Hippocampal formation (tissue), 2 donors: ENCODE measurements around the gene PDCD1LG2.
"Not testable (repeated sequence)": the region's sequence is repeated elsewhere in the genome, so short reads cannot be mapped to it uniquely, and the experiment has no call there.

Source experiments
- DNase-seq, 2 donors: peaks; one replicate each; lab custom pipeline; 2025; lab: John Stamatoyannopoulos, UW

The PDCD1LG2 gene

GRCh38 chr9:5566054-5566618, 55.8 kb downstream of the PDCD1LG2 start:
- DNase-seq, result no peak

- DNase-seq, result no peak
These were observed 58.5 kb downstream of the PDCD1LG2 start for GRCh38 chr9:5568868-5569267.

DNA sequence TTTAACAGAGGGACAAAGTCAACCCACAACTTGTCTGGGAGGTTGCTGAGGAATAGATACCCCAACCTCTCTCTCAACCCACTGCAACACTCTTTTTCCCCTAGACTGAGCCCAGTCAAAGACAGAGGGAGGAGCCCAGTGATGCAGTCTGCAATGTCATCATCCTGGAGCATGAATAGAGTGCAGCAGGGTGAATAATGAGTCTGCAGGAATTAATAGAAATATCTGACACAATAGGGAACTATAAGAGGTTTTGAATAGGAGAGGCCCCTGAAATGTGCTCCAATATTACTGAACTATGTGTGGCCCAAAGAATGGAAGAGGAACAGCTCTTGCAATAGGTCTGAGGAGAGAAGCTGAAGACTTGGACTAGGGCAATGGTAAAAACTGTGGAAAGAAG, 59.1 kb downstream of the PDCD1LG2 start:
- no peak for DNase-seq

GRCh38 chr9:5569891-5570290, 59.6 kb downstream of the PDCD1LG2 start:
- DNase-seq, result no peak

GRCh38 chr9:5571629-5572232, 61.4 kb downstream of the PDCD1LG2 start:
- DNase-seq, result no peak

DNA sequence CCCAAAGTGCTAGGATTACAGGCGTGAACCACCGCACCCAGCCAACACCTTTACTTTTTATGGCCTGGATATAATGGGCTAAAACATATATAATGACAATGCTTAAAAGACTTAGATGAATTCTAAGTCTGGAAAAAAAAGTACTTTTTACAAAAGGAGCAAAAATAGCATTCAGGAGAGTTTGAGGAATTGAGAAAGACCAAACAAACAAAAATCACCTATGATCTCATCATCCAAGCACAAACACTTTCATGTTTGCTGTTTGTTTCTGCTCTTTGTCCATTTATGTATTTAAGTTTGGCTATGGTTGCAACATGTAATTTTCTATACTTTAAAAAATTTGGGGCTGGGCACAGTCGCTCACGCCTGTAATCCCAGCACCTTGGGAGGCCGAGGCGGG, 63.8 kb downstream of the PDCD1LG2 start:
- DNase-seq, result no peak

DNA sequence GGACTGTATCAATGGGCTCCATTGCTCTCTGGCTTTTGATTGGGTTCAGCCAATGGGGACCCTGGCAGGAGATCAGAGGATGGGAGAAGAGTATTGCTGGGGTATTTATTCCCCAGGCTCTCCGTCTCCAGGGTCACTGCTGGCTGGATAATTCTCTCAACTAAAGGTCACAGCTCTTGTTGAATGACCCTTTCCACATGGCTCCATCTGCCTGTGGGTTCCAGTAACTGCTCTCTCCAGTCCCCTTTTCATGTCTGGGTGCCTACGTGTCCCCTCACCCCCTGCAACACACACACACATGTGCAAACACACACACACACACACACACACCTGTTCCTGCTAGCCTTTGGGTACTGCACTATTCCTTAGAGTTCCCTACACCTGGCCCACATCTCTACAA, 64.7 kb downstream of the PDCD1LG2 start:
- DNase-seq, result no peak

GRCh38 chr9:5577225-5577624, 66.9 kb downstream of the PDCD1LG2 start:
- no peak for DNase-seq

DNA sequence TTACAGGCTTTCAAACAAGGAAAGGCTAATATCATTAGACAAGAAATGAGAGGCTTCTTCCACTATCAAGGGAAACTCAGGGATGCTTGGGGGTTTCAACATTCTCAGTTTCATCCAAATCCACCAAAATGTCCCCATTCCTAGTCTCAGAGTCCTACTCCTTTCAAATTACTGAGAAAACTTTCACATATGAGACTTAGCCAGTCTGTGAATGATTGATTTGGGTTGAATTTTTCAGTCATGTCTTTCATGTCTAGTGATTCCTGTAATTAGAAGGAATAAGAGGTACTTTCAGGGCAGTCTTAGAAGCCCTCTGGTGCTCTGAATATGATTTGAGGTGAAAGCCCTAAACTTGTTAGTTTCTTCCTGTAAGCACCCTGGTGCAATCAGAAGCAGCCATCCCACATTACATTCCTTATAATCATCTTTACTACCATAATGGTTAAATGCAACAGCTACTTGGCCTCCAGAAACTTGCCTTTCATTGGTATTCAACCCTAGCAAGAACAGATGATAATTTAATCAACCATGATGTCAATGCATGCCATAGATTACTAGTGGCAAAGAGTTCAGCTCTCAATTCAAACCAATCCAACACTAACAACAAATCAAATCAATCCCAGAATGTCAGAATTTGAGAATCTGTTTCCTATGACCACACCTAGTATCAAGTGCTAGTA, 67.8 kb downstream of the PDCD1LG2 start:
- no peak for DNase-seq

DNA sequence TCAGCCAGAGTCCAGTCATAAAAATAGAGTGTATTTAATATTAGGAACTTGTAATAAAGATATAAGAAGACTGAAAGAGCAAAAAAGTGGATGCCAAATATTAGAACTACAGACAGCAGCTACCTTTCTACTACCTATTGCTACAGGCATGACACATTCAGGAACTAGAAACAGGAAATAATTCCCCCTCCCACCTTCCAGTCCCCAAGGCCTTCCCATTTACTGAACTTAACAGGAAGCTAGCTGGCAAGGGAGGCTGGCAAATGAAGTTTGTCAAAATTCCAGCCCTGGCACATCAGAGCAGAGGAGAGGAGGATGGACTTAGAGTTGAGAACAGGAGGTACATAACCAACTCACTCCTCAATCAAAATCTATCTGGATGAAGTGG, 68.4 kb downstream of the PDCD1LG2 start:
- DNase-seq, result no peak

- DNase-seq, result no peak
These were observed 69.5 kb downstream of the PDCD1LG2 start for GRCh38 chr9:5579881-5580280.

DNA sequence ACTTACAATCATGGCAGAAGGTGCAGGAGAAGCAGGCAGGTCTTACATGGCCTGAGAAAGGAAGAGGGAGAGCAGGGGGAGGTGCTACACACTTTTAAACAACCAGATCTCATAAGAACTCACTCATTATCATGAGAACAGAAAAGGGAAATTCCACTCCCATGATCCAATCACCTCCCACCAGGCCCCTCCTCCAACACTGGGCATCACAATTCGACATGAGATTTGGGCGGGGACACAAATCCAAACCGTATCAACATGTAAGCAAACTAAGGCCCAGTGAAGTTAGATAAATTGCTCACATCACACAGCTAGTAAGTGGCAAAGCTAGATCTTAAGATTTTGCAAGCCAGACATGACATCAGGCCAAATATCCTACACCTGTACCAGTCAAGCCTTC, 70.3 kb downstream of the PDCD1LG2 start:
- DNase-seq, result no peak

DNA sequence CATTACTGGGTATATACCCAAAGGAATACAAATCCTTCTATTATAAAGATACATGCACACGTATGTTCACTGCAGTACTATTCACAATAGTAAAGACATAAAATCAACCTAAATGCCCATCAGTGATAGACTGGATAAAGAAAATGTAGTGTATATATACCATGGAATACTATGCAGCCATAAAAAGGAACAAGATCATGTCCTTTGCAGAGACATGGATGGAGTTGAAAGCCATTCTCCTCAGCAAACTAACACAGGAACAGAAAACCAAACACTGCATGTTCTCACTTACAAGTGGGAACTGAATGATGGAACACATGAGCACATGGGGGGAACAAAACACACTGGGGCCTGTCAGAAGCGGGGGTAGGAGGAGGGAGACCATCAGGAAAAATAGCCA, 71.4 kb downstream of the PDCD1LG2 start:
- not testable (repeated sequence) for DNase-seq

- DNase-seq, result no peak
These were observed 72.5 kb downstream of the PDCD1LG2 start for GRCh38 chr9:5582835-5583195.

GRCh38 chr9:5586391-5586802, 76.1 kb downstream of the PDCD1LG2 start:
- no peak for DNase-seq

GRCh38 chr9:5587024-5587423, 76.7 kb downstream of the PDCD1LG2 start:
- no peak for DNase-seq

- no peak for DNase-seq
These were observed 81.9 kb downstream of the PDCD1LG2 start for GRCh38 chr9:5592231-5592630.

- DNase-seq, result no peak
These were observed 82.6 kb downstream of the PDCD1LG2 start for GRCh38 chr9:5592904-5593303.

- DNase-seq, result no peak
These were observed 83.6 kb downstream of the PDCD1LG2 start for GRCh38 chr9:5593904-5594303.

DNA sequence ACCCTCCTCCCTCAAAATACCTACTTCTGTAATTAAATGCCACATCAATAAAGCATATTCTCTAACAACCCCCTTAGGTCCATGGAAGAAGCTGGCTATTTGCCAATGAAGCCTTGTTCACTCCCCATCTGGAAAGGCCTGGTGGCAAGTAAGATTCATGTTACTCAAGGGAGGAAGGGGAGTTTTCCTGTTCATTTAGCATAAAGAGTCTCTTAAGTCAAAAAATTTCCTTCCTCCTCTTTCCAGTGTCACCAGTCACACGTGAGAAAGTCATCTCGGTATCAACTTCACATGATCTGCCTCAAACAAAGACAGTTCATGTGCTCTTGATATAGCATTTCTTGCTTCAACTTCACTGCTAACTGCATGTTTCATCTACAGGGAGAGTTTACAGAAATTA, 85.8 kb downstream of the PDCD1LG2 start:
- DNase-seq, result no peak

DNA sequence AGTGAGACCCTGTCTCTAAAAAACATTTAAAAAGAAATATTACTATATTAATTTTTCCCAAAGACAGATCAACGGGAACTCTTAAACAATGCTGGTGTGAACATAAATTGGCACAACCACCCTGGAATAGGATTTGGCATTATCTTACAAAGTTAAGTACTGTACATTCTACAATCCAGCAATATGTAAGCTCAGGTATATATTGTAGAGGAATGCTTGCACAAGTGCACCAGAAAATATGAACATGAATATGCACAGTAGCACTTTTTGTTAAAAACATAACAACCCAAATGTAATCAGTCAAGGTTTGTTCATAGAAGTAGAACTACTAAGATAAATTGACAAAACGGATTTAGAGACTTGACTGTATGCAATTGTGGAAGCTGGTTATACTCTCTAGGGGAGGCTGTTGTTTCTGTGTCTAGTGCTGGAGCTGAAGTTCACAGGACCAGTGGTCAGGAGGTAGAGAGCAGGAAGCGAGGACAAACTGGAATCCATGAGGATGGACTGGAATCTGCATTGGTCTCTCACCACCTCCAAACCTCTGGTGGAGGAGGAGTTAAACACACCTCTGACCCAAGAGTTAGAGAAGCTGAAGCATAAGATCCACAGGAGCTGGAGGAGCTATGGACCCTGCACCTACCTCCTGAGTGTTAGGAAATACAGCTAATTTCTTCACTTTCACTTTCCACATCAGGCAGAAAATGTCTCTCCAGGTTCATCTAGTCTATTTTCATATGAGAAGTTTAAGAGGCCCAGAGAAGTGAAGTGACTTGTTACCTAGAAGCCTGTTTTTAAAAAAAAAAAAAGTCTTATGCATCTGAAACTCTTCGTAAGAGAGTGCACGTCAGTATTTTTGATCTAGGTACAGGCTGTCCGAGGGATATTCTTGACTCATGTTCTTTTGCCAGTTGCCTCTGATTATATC, 98.2 kb downstream of the PDCD1LG2 start:
- DNase-seq, result no peak

DNA sequence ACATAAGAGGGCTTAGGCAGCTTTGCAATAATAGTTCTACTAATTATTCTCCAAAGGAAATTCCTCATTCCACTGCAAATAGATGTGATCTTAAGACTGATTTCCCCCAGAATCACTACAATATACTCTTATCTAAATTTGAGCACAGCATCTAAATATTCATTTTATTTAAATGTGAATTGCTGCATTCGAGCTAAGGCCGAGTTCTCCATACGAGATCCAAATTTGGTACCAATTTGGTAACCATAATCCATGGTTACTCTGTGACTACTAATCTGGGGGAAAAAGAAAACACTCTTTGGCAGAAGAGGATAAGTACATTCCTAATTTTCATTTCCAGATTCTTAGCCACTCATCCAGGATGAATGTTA, 98.9 kb downstream of the PDCD1LG2 start:
- DNase-seq, result no peak

GRCh38 chr9:5610491-5610890, 100.2 kb downstream of the PDCD1LG2 start:
- no peak for DNase-seq
